Muscle of leg (tissue), 11 donors: ENCODE data around the gene ZBTB1. TPM values are rescaled to one million over a fixed set of nuclear protein-coding genes. Genes with fewer than 3 reads are reported as not detected.
"Not testable (repeated sequence)": the region's sequence is repeated elsewhere in the genome, so short reads cannot be mapped to it uniquely, and the experiment has no call there.

Experiments used
- DNase-seq: peaks from one replicate; pipeline ENCODE4 v3.0.0; 2013
- H3K27ac ChIP-seq: one replicate; pipeline ENCODE4 v1.5.1; 2013; ENCODE audit warnings: mild to moderate bottlenecking, low read length, control low read depth
- H3K27me3 ChIP-seq: one replicate; pipeline ENCODE4 v1.6.1; 2013; ENCODE audit warnings: low read length; ENCODE audit not compliant: control insufficient read depth, insufficient read depth
- H3K36me3 ChIP-seq: one replicate; pipeline ENCODE4 v1.6.1; 2013; ENCODE audit warnings: low read length; ENCODE audit not compliant: control insufficient read depth, insufficient read depth
- H3K4me1 ChIP-seq: one replicate; pipeline ENCODE4 v1.6.1; 2013; ENCODE audit warnings: low read length; ENCODE audit not compliant: control insufficient read depth, insufficient read depth
- H3K4me3 ChIP-seq: one replicate; pipeline ENCODE4 v1.5.1; 2013; ENCODE audit warnings: low read length, control low read depth
- H3K9me3 ChIP-seq: replicated peaks from 2 replicates; pipeline ENCODE4 v1.6.1; 2013; ENCODE audit warnings: low read depth, low read length; ENCODE audit not compliant: control insufficient read depth
- WGBS: methylation state at CpG from one replicate; pipeline ENCODE4 v1.1.5; 2013; ENCODE audit warnings: missing lambda C conversion rate; ENCODE audit not compliant: insufficient coverage; 5-methylcytosine and 5-hydroxymethylcytosine counted together
- polyA plus RNA-seq, 8 donors: library from polyadenylated mRNA; unstranded; fragments of 120-200 nt; gene quantifications; one replicate each; pipeline versions ENCODE4 v1.2.1 to v1.2.3, GENCODE V29; 2013; ENCODE audit warnings: inconsistent platforms in 1 of 8, low replicate concordance in 1 of 8; ENCODE audit not compliant: insufficient read length in 8 of 8, insufficient read depth in 1 of 8
- total RNA-seq: library from RNA; stranded (reverse); fragments of 120-200 nt; gene quantifications from one replicate; pipeline ENCODE4 v1.2.4, GENCODE V29; 2013

ZBTB1 gene
- total and polyA plus RNA-seq, 9 donors = 24.1 to 42.4 (median 32.0) TPM

DNA sequence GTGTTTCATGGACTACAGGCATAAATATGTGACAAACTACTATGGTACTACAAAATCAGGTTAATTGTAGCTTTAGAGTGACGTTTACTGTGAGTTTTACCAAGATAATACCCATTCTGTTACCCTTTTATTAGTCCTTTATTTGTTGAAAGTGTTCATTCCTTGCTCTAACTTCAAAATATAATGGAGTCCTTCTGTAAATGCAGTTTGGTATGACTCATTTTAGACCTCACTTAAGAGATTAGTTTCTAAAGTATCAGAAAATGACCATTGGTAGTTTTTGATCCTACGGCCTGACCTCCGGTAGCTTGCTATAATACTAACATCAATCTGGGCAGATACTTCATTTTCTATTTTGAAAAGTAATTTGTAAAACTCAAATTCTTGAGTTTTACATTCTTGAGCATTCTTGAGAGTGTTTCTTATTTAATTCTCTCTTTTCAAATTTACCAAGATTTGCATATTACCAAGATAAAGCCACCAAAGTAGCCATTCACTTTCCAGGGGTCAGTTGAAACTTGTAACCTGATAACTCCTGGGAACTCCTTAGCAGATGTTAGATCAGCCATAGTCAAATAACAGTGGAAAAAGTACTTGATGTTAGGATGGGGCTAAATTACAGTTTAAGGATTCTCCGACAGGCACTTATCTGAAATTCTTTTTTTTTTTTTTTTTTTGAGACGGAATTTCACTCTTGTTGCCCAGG, 40.2 kb downstream of the ZBTB1 start:
- no CpG with 5 or more reads among the region's 5 CpGs for WGBS
- Histone ChIP-seq H3K27ac (no peak overlapping the region), H3K27me3 (peaks cover 28% of the 10 kb centered on the region), H3K4me3 (no peak overlapping the region), H3K4me1 (peaks cover 20% of the 10 kb centered on the region), H3K36me3 (no peaks in the 10 kb centered on the region), H3K9me3 (no peaks in the 10 kb centered on the region)
- no peak for DNase-seq

DNA sequence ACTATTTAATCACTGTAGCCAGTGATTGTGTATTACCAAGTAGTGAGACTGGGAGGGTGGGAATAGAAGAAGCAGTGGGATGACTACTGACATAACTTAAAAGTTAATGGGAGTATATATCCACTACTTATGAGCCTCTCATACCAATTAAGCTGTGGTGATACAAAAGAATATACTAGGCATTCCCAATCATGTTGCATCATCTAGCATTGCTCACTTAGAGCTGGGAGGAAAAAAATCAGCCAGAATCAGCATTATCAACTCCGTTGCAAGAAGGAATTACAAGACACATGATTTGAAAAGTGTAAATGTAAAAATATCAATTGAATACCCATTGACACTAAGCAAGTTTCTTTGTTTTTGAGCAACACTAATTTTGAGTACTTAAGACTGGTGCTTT, 44.4 kb downstream of the ZBTB1 start:
- H3K27me3 ChIP-seq = peaks cover 12% of the 10 kb centered on the region
- no peaks in the 10 kb centered on the region for H3K36me3 ChIP-seq
- no peaks in the 10 kb centered on the region for H3K9me3 ChIP-seq
- no peak overlapping the region for H3K27ac ChIP-seq
- no CpG with 5 or more reads among the region's 1 CpG for WGBS
- peaks cover 8% of the 10 kb centered on the region for H3K4me1 ChIP-seq
- H3K4me3 ChIP-seq = no peak overlapping the region
- DNase-seq = no peak

DNA sequence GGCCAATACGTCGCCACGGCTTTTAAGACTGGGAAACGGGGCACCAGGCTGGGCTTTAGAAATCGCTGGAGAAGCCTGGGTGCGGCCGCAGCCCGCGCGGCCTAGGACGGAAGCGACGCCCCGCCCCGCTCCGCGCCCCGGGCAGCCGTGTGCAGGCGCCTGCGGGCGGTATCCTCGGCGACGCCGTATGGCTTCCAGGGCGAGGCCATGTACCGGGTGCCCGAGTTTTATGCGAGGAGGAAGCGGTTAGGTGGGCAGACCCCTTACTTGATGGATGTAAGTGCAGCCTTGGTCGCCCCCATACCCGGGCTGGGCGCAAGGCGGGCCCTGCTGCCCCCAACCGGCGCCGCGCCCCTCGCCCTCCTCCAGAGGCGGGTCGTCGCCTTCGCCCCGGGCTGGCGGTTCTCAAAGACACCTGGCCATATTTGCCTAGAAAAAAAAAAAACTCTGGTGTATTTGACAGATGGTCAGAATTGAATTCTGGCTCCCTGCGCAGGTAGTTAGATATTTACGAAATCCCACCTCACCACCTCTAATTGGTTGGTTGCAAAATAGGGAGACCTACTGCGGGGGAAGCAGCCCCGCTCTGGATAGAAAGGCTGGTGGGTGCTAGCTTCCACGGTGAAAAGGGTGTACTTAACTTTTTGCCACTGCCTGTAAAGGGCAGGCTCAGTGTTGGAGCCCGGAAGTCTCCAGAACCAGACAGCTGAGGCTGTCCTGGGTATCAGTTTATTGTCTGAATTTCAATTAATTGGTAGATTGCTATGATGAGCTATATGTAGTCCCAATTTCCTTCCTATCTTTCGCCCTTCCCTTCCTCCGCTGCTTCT, 45.4 kb downstream of the ZBTB1 start, which contains the start of gene PPP1R36:
Gene PPP1R36 (plus strand): TSS at position 171 of the 830 bp plus-strand sequence. CDS start 37 bp downstream, at position 208.
- no peak within 1 kb of the TSS for H3K27ac ChIP-seq
- DNase-seq = peak; percentile 38
- 8% methylated on average over 36 of the region's 54 CpGs for WGBS
- H3K36me3 ChIP-seq = no peaks in the 10 kb centered on the region
- H3K4me1 ChIP-seq = peaks cover 8% of the 10 kb centered on the region
- peak within 1 kb of the TSS; percentile 34 for H3K4me3 ChIP-seq
- H3K27me3 ChIP-seq = peaks cover 16% of the 10 kb centered on the region
- H3K9me3 ChIP-seq = no peaks in the 10 kb centered on the region

DNA sequence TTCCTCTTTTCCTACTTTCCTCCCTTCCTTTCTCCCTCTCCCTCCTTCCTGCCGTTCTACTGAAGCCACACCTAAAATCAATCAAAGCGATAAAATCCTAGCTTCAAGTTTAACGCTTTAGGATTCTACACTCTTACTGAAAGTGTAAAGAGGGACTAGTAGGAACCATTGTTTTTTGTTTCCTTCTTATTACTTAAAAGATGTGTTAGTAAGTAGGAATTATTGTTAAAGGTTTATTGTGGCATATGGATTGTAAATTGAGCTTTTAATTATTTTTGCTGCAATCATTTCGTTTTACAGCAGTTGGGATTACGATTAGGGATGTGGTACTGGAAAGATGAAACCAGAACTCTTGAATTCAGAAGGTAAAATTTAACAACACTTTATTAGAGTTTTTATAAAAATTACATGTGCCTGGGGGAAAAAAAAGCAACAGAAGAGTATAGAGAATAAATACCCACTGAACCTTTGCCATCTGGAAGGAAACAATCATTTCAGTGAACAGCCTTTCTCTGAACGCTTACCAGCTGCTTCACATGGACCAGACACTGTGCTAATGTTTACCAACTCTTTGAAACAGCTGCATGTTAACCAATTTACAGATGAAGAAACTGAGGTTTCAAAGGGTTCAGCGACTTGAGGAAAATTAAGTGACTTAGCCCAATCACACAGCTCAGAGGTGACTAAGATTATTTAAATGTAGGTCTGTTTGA, 46.2 kb downstream of the ZBTB1 start:
- Histone ChIP-seq H3K27me3 (peaks cover 16% of the 10 kb centered on the region), H3K9me3 (no peaks in the 10 kb centered on the region), H3K4me1 (peaks cover 8% of the 10 kb centered on the region), H3K27ac (no peak overlapping the region), H3K36me3 (no peaks in the 10 kb centered on the region), H3K4me3 (no peak overlapping the region)
- WGBS = no CpG with 5 or more reads among the region's 7 CpGs
- DNase-seq = no peak

DNA sequence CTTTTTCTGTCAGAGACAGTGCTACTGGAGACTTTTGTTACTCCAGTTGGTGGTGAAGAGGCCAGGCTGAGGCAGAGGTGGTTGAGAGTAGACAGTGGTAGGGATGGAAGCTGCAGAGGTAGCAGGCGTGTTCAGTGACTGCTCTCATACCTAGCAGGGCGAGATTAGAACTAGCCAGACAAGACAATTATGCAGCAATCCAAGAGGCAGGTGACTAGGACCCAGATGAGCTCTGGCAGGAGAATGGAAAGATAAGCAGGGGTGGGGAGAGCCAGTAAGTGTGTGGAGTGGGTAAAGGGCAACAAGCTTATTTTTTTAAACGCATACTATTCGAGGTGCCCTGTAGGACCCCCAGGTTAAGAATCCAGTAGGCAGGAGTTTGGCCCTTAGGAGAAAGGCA, 50.0 kb downstream of the ZBTB1 start:
- Histone ChIP-seq H3K9me3 (no peaks in the 10 kb centered on the region), H3K4me1 (peaks cover 7% of the 10 kb centered on the region), H3K36me3 (no peaks in the 10 kb centered on the region), H3K4me3 (no peak overlapping the region), H3K27me3 (peaks cover 14% of the 10 kb centered on the region), H3K27ac (no peak overlapping the region)
- 94% methylated on average over 2 of the region's 4 CpGs for WGBS
- DNase-seq = no peak

DNA sequence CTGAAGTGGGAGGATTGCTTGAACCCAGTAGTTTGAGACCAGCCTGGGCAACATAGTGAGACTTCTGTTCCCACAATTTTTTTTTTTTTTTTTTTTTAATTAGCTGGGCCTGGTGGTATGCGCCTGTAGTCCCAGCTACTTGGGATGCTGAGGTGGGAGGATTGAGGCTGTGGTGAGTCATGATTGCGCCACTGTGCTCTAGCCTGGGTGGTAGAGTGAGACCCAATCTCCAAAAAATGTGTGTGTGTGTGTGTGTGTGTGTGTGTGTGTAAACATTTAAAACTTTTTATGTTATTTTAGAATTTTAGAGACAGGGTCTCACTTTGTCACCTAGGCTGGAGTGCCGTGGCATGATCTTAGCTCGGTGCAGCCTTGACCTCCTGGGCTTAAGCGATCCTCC, 52.0 kb downstream of the ZBTB1 start:
- no peak for DNase-seq
- WGBS = 100% methylated on average over 1 of the region's 5 CpGs
- Histone ChIP-seq H3K27ac (no peak overlapping the region), H3K4me3 (no peak overlapping the region), H3K36me3 (no peaks in the 10 kb centered on the region), H3K9me3 (no peaks in the 10 kb centered on the region), H3K4me1 (no peaks in the 10 kb centered on the region), H3K27me3 (peaks cover 4% of the 10 kb centered on the region)

DNA sequence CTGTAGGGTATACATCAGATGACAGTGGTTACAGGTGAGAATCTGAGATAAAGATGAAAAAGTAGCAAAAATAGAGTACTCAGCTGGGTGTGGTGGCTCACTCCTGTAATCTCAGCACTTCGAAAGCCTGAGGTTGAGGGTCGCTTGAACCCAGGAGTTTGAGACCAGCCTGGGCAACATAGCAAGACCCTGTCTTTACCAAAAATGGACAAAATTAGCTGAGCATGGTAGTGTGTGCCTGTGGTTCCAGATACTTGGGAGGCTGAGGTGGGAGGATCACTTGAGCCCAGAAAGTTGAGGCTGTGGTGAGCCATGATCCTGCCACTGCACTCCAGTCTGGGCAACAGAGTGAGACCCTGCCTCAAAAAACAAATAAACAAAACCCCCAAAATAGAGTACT, 53.6 kb downstream of the ZBTB1 start:
- H3K4me1 ChIP-seq, DNase-seq, H3K27me3 ChIP-seq, H3K9me3 ChIP-seq, H3K27ac ChIP-seq, H3K4me3 ChIP-seq, H3K36me3 ChIP-seq: not testable (repeated sequence)
- WGBS = 92% methylated on average over 2 of the region's 2 CpGs

DNA sequence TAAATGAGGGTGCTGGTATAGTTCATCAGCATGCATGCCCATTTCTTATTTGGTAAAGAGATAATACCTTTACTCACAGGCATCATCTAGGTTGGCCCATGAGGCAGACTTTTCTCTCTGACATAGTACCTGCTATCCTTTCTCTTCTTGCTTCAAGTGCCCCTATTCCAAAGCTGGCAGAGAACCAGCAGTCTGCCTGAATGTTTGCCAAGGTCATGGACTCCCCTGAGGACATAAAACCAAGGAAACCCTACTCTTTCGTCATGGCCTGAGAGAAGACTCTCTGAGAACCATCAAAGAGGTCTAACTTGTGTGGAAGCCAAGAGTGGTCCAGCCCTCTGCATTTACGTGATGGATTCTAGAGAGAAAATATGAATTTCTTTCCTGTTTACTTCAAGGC, 57.1 kb downstream of the ZBTB1 start:
- H3K9me3 ChIP-seq = no peaks in the 10 kb centered on the region
- H3K27me3 ChIP-seq = no peaks in the 10 kb centered on the region
- H3K4me3 ChIP-seq = no peak overlapping the region
- H3K36me3 ChIP-seq = no peaks in the 10 kb centered on the region
- no CpG with 5 or more reads among the region's 2 CpGs for WGBS
- no peak for DNase-seq
- no peak overlapping the region for H3K27ac ChIP-seq
- peaks cover 2% of the 10 kb centered on the region for H3K4me1 ChIP-seq

DNA sequence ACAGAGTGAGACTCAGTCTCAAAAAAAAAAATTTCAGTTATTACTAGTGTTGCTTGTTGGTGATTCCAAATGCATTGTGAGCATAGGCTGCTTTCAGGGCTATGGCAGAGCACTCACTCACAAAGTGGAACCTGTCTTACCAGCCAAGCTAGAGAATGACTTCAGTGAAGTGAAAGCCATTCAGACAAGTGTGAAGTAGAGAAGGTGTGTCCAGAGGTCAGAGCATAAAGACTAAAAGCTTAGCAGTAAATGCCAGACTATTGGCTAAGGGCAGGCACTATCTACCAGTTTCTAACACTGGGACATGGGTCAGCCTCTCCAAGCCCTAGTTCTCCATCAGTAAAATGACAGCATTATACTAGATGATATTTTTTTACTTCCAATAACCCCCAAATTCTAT, 57.9 kb downstream of the ZBTB1 start:
- Histone ChIP-seq H3K27ac (no peak overlapping the region), H3K4me1 (peaks cover 5% of the 10 kb centered on the region), H3K36me3 (no peaks in the 10 kb centered on the region), H3K9me3 (no peaks in the 10 kb centered on the region), H3K27me3 (no peaks in the 10 kb centered on the region), H3K4me3 (no peak overlapping the region)
- no peak for DNase-seq

DNA sequence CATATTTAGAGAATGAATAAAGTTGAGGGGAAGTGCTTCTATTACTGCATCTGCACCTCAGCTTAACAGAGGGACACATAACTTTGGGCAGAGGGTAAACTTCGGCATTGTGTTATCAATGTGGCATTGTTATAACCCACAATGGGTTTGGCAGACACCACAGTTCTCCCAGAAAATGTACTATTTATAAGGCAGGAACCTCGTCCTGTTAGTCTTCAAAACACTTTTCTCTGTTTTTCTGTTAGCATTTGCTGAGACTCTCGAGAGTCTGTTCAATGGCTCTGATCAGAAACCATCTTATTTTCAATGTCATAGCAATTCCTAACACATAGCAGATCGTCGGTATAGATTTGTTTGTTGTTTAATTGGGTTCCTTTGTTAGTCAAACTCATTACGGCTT, 59.1 kb downstream of the ZBTB1 start:
- Histone ChIP-seq H3K36me3 (no peaks in the 10 kb centered on the region), H3K9me3 (no peaks in the 10 kb centered on the region), H3K27ac (no peak overlapping the region), H3K4me1 (peaks cover 5% of the 10 kb centered on the region), H3K4me3 (no peak overlapping the region), H3K27me3 (no peaks in the 10 kb centered on the region)
- WGBS = 90% methylated on average over 1 of the region's 6 CpGs
- no peak for DNase-seq
